GM12891 (cell line): ENCODE data around the gene E2F7.

Experiments
- POLR2A ChIP-seq: IDR thresholded peaks from 2 replicates; pipeline ENCODE4 v1.6.1; 2011; ENCODE audit warnings: low read depth, low read length, control low read depth
- POLR2AphosphoS5 ChIP-seq: IDR thresholded peaks from 2 replicates; pipeline ENCODE4 v1.6.1; 2011; ENCODE audit warnings: low read depth, low read length, control low read depth
- SPI1 ChIP-seq: IDR thresholded peaks from 2 replicates; pipeline ENCODE4 v1.6.1; 2011; ENCODE audit warnings: low read depth, low read length, control low read depth
- TAF1 ChIP-seq: IDR thresholded peaks from 2 replicates; pipeline ENCODE4 v1.6.1; 2011; ENCODE audit warnings: low read depth, low read length, control low read depth

GRCh38 chr12:77113971-77114370, 48.6 kb upstream of the E2F7 start:
- TF ChIP-seq POLR2A, result no peak
- TF ChIP-seq POLR2AphosphoS5, result no peak
- no peak for TF ChIP-seq TAF1
- TF ChIP-seq SPI1, result no peak
